ENCODE results near the gene PRR18.

GRCh38 chr6:166284640-166285039 lies 23.6 kb downstream of the PRR18 start:
- TF ChIP-seq, protein P1, sequence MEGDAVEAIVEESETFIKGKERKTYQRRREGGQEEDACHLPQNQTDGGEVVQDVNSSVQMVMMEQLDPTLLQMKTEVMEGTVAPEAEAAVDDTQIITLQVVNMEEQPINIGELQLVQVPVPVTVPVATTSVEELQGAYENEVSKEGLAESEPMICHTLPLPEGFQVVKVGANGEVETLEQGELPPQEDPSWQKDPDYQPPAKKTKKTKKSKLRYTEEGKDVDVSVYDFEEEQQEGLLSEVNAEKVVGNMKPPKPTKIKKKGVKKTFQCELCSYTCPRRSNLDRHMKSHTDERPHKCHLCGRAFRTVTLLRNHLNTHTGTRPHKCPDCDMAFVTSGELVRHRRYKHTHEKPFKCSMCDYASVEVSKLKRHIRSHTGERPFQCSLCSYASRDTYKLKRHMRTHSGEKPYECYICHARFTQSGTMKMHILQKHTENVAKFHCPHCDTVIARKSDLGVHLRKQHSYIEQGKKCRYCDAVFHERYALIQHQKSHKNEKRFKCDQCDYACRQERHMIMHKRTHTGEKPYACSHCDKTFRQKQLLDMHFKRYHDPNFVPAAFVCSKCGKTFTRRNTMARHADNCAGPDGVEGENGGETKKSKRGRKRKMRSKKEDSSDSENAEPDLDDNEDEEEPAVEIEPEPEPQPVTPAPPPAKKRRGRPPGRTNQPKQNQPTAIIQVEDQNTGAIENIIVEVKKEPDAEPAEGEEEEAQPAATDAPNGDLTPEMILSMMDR (conservative IDR thresholded peaks at IDR 0.05 in 1 of 2, IDR thresholded peaks at IDR 0.05 in 1 of 2; ENCODE audit: low read depth in 1 of 2, low read length in 2 of 2) = no peak
- no peak for TF ChIP-seq EZH2 (IDR thresholded peaks at IDR 0.05; ENCODE audit: low read length, missing control alignments)

Data from fibroblast of lung (primary cell).